GM19023 (cell line): Measurements from ENCODE around the gene CHRNB1.

Experiments used
- ATAC-seq: cut with Tn5 transposase; IDR thresholded peaks from one replicate; pipeline ENCODE4 v1.9.1; 2021; ENCODE audit warnings: mild to moderate bottlenecking, moderate library complexity; ENCODE audit not compliant: unreplicated experiment

Gene CHRNB1

GRCh38 chr17:7436556-7437368 lies 8.1 kb upstream of the CHRNB1 start:
- no peak for ATAC-seq

- ATAC-seq, result no peak
Observed at GRCh38 chr17:7437369-7437863, 7.4 kb upstream of the CHRNB1 start.

GRCh38 chr17:7437950-7438614 lies 6.8 kb upstream of the CHRNB1 start:
- ATAC-seq, result no peak

- no peak for ATAC-seq
Observed at GRCh38 chr17:7438656-7439460, 6.0 kb upstream of the CHRNB1 start.

GRCh38 chr17:7439462-7440112 lies 5.3 kb upstream of the CHRNB1 start, which contains the start of gene FGF11:
FGF11 (plus strand) TSS chr17:7439512; CDS start chr17:7439621, 109 bp downstream.
- no peak for ATAC-seq

- no peak for ATAC-seq
Observed at GRCh38 chr17:7440113-7440833, 4.6 kb upstream of the CHRNB1 start.

GRCh38 chr17:7440834-7441195 lies 4.0 kb upstream of the CHRNB1 start:
- no peak for ATAC-seq

- ATAC-seq, result no peak
Observed at GRCh38 chr17:7441266-7441665, 3.6 kb upstream of the CHRNB1 start.

- ATAC-seq, result no peak
Observed at GRCh38 chr17:7442142-7442541, 2.7 kb upstream of the CHRNB1 start.

GRCh38 chr17:7443499-7444485 lies 1.1 kb upstream of the CHRNB1 start:
- ATAC-seq, result no peak

GRCh38 chr17:7445619-7445968 lies 733 bp downstream of the CHRNB1 start:
- peak; percentile 29 for ATAC-seq

GRCh38 chr17:7448461-7448860 lies 3.6 kb downstream of the CHRNB1 start:
- ATAC-seq, result no peak

- no peak for ATAC-seq
Observed at GRCh38 chr17:7459961-7460545, 15.2 kb downstream of the CHRNB1 start.

- no peak for ATAC-seq
Observed at GRCh38 chr17:7460850-7461660, 16.2 kb downstream of the CHRNB1 start.

GRCh38 chr17:7462474-7463371 lies 17.9 kb downstream of the CHRNB1 start:
- no peak for ATAC-seq

- ATAC-seq, result no peak
Observed at GRCh38 chr17:7463372-7463846, 18.5 kb downstream of the CHRNB1 start.

- ATAC-seq, result no peak
Observed at GRCh38 chr17:7464081-7464480, 19.2 kb downstream of the CHRNB1 start.
